Measurements from ENCODE around the gene MBD6.
A peak's percentile ranks its signal among the peaks of the same experiment; 100 is the strongest.
"Not testable (repeated sequence)": the region's sequence is repeated elsewhere in the genome, so short reads cannot be mapped to it uniquely, and the experiment has no call there.

The MBD6 gene

GRCh38 chr12:57479376-57480115 lies 43.1 kb upstream of the MBD6 start, which contains the start of gene ARHGAP9:
ARHGAP9 (minus strand) TSS chr12:57479866; CDS start chr12:57479406, 460 bp downstream.
- FAIRE-seq (no peak), DNase-seq (ENCODE audit: insufficient read length, low spot score) (no peak)
- no peak for TF ChIP-seq POLR2A (IDR thresholded peaks at IDR 0.05; ENCODE audit: low read depth, low read length)

GRCh38 chr12:57481671-57482070 lies 41.0 kb upstream of the MBD6 start:
- FAIRE-seq, result no peak
- no peak for TF ChIP-seq POLR2A (IDR thresholded peaks at IDR 0.05; ENCODE audit: low read depth, low read length)
- DNase-seq (ENCODE audit: insufficient read length, low spot score), result no peak

- DNase-seq (ENCODE audit: insufficient read length, low spot score), result no peak
- no peak for TF ChIP-seq POLR2A (IDR thresholded peaks at IDR 0.05; ENCODE audit: low read depth, low read length)
- FAIRE-seq, result no peak
Observed at GRCh38 chr12:57483466-57483865, 39.2 kb upstream of the MBD6 start.

GRCh38 chr12:57485695-57486094 lies 36.9 kb upstream of the MBD6 start:
- TF ChIP-seq POLR2A (IDR thresholded peaks at IDR 0.05; ENCODE audit: low read depth, low read length), result no peak
- DNase-seq (ENCODE audit: insufficient read length, low spot score) (no peak), FAIRE-seq (no peak)

GRCh38 chr12:57487055-57487596 lies 35.5 kb upstream of the MBD6 start:
- FAIRE-seq (no peak), DNase-seq (ENCODE audit: insufficient read length, low spot score) (no peak)

GRCh38 chr12:57487597-57488401 lies 34.8 kb upstream of the MBD6 start, which contains the start of gene MARS1:
MARS1 (plus strand) TSS chr12:57488068; CDS start chr12:57488091, 23 bp downstream.
- TF ChIP-seq POLR2A (IDR thresholded peaks at IDR 0.05; ENCODE audit: low read depth, low read length), result peak; percentile 83
- FAIRE-seq (no peak), DNase-seq (ENCODE audit: insufficient read length, low spot score) (peak; percentile 88)

More at GRCh38 chr12:57487055-57487596, 35.5 kb upstream of the MBD6 start:
- no peak for TF ChIP-seq POLR2A (IDR thresholded peaks at IDR 0.05; ENCODE audit: low read depth, low read length)

- no peak for FAIRE-seq
- no peak for TF ChIP-seq POLR2A (IDR thresholded peaks at IDR 0.05; ENCODE audit: low read depth, low read length)
- no peak for DNase-seq (ENCODE audit: insufficient read length, low spot score)
Observed at GRCh38 chr12:57488402-57489156, 34.0 kb upstream of the MBD6 start.

- DNase-seq (ENCODE audit: insufficient read length, low spot score) (no peak), FAIRE-seq (no peak)
- no peak for TF ChIP-seq POLR2A (IDR thresholded peaks at IDR 0.05; ENCODE audit: low read depth, low read length)
Observed at GRCh38 chr12:57489157-57489641, 33.4 kb upstream of the MBD6 start.

GRCh38 chr12:57490126-57490525 lies 32.5 kb upstream of the MBD6 start:
- no peak for TF ChIP-seq POLR2A (IDR thresholded peaks at IDR 0.05; ENCODE audit: low read depth, low read length)
- DNase-seq (ENCODE audit: insufficient read length, low spot score) (no peak), FAIRE-seq (no peak)

- no peak for TF ChIP-seq POLR2A (IDR thresholded peaks at IDR 0.05; ENCODE audit: low read depth, low read length)
- DNase-seq (ENCODE audit: insufficient read length, low spot score), result no peak
- no peak for FAIRE-seq
Observed at GRCh38 chr12:57491393-57492280, 31.0 kb upstream of the MBD6 start.

GRCh38 chr12:57495051-57495701 lies 27.4 kb upstream of the MBD6 start:
- not testable (repeated sequence) for FAIRE-seq; DNase-seq (ENCODE audit: insufficient read length, low spot score)

- FAIRE-seq (no peak), DNase-seq (ENCODE audit: insufficient read length, low spot score) (no peak)
- TF ChIP-seq POLR2A (IDR thresholded peaks at IDR 0.05; ENCODE audit: low read depth, low read length), result no peak
Observed at GRCh38 chr12:57496822-57497221, 25.8 kb upstream of the MBD6 start.
